SK-N-SH treated with all-trans-retinoic acid at 6 μM for 48 hours (cell line): ENCODE results near the gene POLR1D.

Experiments used
- ARNTL ChIP-seq: fragments of 450-650 bp; formaldehyde crosslinking; IDR thresholded peaks from 2 replicates; pipeline ENCODE4 v1.5.0; 2020; ENCODE audit warnings: low read depth, mild to moderate bottlenecking, moderate library complexity, borderline replicate concordance
- BACH2 ChIP-seq: fragments of 250-450 bp; sonication (Bioruptor Pico); IDR thresholded peaks from 2 replicates; pipeline ENCODE4 v1.9.0; 2021; ENCODE audit warnings: mild to moderate bottlenecking, borderline replicate concordance
- GLIS3 ChIP-seq: fragments of 250-450 bp; sonication (Bioruptor Pico); IDR thresholded peaks from 2 replicates; pipeline ENCODE4 v1.5.0; 2020; ENCODE audit warnings: mild to moderate bottlenecking, moderate library complexity
- PATZ1 ChIP-seq: fragments of 250-450 bp; sonication (Bioruptor Pico); IDR thresholded peaks from 2 replicates; pipeline ENCODE4 v1.8.0; 2020; ENCODE audit warnings: mild to moderate bottlenecking, moderate library complexity, borderline replicate concordance
- PPARA ChIP-seq: fragments of 250-450 bp; sonication (Bioruptor Pico); IDR thresholded peaks from 2 replicates; pipeline ENCODE4 v1.5.0; 2020; ENCODE audit warnings: mild to moderate bottlenecking, borderline replicate concordance
- RARB ChIP-seq: fragments of 250-450 bp; sonication (Bioruptor Pico); IDR thresholded peaks from 2 replicates; pipeline ENCODE4 v1.8.0; 2021; ENCODE audit warnings: mild to moderate bottlenecking, moderate library complexity
- TCF4 ChIP-seq: fragments of 250-450 bp; sonication (Bioruptor Pico); IDR thresholded peaks from 2 replicates; pipeline ENCODE4 v1.8.0; 2021; ENCODE audit warnings: mild to moderate bottlenecking, moderate library complexity, borderline replicate concordance
- ZC3H10 ChIP-seq: fragments of 250-450 bp; sonication (Bioruptor Pico); IDR thresholded peaks from 2 replicates; pipeline ENCODE4 v1.5.1; 2021; ENCODE audit warnings: mild to moderate bottlenecking, moderate library complexity
- ZFP3 ChIP-seq: fragments of 250-450 bp; sonication (Bioruptor Pico); IDR thresholded peaks from 2 replicates; pipeline ENCODE4 v1.5.0; 2020; ENCODE audit warnings: mild to moderate bottlenecking, moderate library complexity
- ZFP30 ChIP-seq: fragments of 450-650 bp; formaldehyde crosslinking; IDR thresholded peaks from 2 replicates; pipeline ENCODE4 v1.5.0; 2022; ENCODE audit warnings: mild to moderate bottlenecking, moderate library complexity
- ZNF565 ChIP-seq: fragments of 450-650 bp; formaldehyde crosslinking; conservative IDR thresholded peaks from 2 replicates; pipeline ENCODE4 v1.5.0; 2020; ENCODE audit warnings: low read depth, mild to moderate bottlenecking, moderate library complexity
- ZNF8 ChIP-seq: fragments of 450-650 bp; formaldehyde crosslinking; IDR thresholded peaks from 2 replicates; pipeline ENCODE4 v1.5.0; 2020; ENCODE audit warnings: mild to moderate bottlenecking, moderate library complexity
- TF ChIP-seq, protein P1 (sequence below): fragments of 250-450 bp; sonication (Bioruptor Pico); IDR thresholded peaks from 2 replicates; pipeline ENCODE4 v1.8.0; 2021; ENCODE audit warnings: low read depth, mild to moderate bottlenecking, moderate library complexity, borderline replicate concordance
- TF ChIP-seq, protein P2 (sequence below): fragments of 250-450 bp; sonication (Bioruptor Pico); IDR thresholded peaks from 2 replicates; pipeline ENCODE4 v1.5.1; 2020; ENCODE audit warnings: low read depth, mild to moderate bottlenecking, moderate library complexity

DNA sequence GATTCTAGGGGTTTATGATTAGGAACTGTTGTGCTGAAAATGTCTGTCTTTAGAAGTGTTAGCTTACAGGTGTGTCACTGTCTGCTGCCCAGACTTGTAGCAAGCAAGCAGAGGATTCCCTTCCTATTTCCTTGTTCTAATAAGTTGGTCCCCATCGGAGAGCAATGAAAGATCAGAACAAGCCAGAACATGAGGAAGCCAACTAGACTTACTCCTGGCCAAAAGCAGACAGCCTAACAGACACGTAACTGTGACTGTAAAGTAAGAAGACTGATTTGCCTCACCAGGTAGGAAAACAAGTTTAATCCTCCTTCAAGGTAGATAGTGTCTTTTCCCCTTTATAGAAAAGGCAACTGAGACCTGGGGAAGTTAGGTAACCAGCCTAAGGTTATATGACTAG, 12.5 kb downstream of the POLR1D start:
- TF ChIP-seq PATZ1 (CRISPR knock-in tag): no peak
- TF ChIP-seq, protein P1, sequence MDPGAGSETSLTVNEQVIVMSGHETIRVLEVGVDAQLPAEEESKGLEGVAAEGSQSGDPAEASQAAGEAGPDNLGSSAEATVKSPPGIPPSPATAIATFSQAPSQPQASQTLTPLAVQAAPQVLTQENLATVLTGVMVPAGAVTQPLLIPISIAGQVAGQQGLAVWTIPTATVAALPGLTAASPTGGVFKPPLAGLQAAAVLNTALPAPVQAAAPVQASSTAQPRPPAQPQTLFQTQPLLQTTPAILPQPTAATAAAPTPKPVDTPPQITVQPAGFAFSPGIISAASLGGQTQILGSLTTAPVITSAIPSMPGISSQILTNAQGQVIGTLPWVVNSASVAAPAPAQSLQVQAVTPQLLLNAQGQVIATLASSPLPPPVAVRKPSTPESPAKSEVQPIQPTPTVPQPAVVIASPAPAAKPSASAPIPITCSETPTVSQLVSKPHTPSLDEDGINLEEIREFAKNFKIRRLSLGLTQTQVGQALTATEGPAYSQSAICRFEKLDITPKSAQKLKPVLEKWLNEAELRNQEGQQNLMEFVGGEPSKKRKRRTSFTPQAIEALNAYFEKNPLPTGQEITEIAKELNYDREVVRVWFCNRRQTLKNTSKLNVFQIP (CRISPR knock-in tag): no peak
- TF ChIP-seq PPARA: no peak
- TF ChIP-seq ZNF8: no peak
- TF ChIP-seq BACH2 (CRISPR knock-in tag): no peak
- no peak for TF ChIP-seq ZFP30 (CRISPR knock-in tag)
- no peak for TF ChIP-seq TCF4 (CRISPR knock-in tag)
- TF ChIP-seq, protein P2, sequence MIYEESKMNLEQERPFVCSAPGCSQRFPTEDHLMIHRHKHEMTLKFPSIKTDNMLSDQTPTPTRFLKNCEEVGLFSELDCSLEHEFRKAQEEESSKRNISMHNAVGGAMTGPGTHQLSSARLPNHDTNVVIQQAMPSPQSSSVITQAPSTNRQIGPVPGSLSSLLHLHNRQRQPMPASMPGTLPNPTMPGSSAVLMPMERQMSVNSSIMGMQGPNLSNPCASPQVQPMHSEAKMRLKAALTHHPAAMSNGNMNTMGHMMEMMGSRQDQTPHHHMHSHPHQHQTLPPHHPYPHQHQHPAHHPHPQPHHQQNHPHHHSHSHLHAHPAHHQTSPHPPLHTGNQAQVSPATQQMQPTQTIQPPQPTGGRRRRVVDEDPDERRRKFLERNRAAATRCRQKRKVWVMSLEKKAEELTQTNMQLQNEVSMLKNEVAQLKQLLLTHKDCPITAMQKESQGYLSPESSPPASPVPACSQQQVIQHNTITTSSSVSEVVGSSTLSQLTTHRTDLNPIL (CRISPR knock-in tag): no peak
- no peak for TF ChIP-seq GLIS3
- TF ChIP-seq ZFP3: no peak
- no peak for TF ChIP-seq ARNTL (CRISPR knock-in tag)
- TF ChIP-seq ZC3H10 (CRISPR knock-in tag): no peak
- TF ChIP-seq ZNF565: no peak
- TF ChIP-seq RARB (CRISPR knock-in tag): no peak
